ENCODE measurements around the gene FAM120A. TPM values are rescaled to one million over a fixed set of nuclear protein-coding genes. Genes with fewer than 3 reads are reported as not detected.

Gene FAM120A
- total RNA-seq, 1 donor from 2014 or later = 109 TPM

GRCh38 chr9:93440896-93441580 lies 10.4 kb upstream of the FAM120A start:
- ATAC-seq (no peak), DNase-seq (no peak)
- Histone ChIP-seq H3K4me3 (no peak overlapping the region), H3K27ac (no peak overlapping the region), H3K9me3 (no peaks in the 10 kb centered on the region), H3K4me1 (no peaks in the 10 kb centered on the region), H3K27me3 (no peaks in the 10 kb centered on the region), H3K36me3 (peaks cover 7% of the 10 kb centered on the region)
- intact Hi-C loops (cut with DNase I) = loop anchor here (10.0 kb wide), 1 partner anchor 114 kb away; no protein-coding TSS in a partner anchor
- TF ChIP-seq CTCF (IDR thresholded peaks at IDR 0.05) = no peak

- Histone ChIP-seq H3K4me1 (peaks cover 18% of the 10 kb centered on the region), H3K9me3 (no peaks in the 10 kb centered on the region), H3K4me3 (no peak overlapping the region), H3K36me3 (peaks cover 45% of the 10 kb centered on the region), H3K27ac (no peak overlapping the region), H3K27me3 (no peaks in the 10 kb centered on the region)
- ATAC-seq = peak; percentile 60
- no peak for TF ChIP-seq CTCF (IDR thresholded peaks at IDR 0.05)
- intact Hi-C loops (cut with DNase I) = loop anchor here (10.0 kb wide), 1 partner anchor 109 kb away; no protein-coding TSS in a partner anchor
- DNase-seq = no peak
Observed at GRCh38 chr9:93446073-93446472, 5.4 kb upstream of the FAM120A start.

GRCh38 chr9:93447655-93448054 lies 3.8 kb upstream of the FAM120A start:
- no peaks in the 10 kb centered on the region for H3K9me3 ChIP-seq
- H3K4me3 ChIP-seq = no peak overlapping the region
- peaks cover 45% of the 10 kb centered on the region for H3K36me3 ChIP-seq
- no peak for ATAC-seq
- intact Hi-C loops (cut with DNase I) = loop anchor here (10.0 kb wide), 1 partner anchor 107 kb away; no protein-coding TSS in a partner anchor
- no peak for TF ChIP-seq CTCF (IDR thresholded peaks at IDR 0.05)
- no peak overlapping the region for H3K27ac ChIP-seq
- H3K4me1 ChIP-seq = peaks cover 18% of the 10 kb centered on the region
- H3K27me3 ChIP-seq = no peaks in the 10 kb centered on the region
- DNase-seq = no peak

GRCh38 chr9:93451849-93452709 lies 594 bp downstream of the FAM120A start:
- Histone ChIP-seq H3K4me1 (peaks cover 48% of the 10 kb centered on the region), H3K36me3 (peaks cover 28% of the 10 kb centered on the region), H3K27ac (peak overlapping the region; percentile 95), H3K9me3 (no peaks in the 10 kb centered on the region), H3K27me3 (no peaks in the 10 kb centered on the region), H3K4me3 (peak overlapping the region; percentile 86)
- no peak for TF ChIP-seq CTCF (IDR thresholded peaks at IDR 0.05)
- DNase-seq (peak; percentile 81), ATAC-seq (peak; percentile 12)
- intact Hi-C loops (cut with DNase I) = no loop called here

- Histone ChIP-seq H3K27ac (peak overlapping the region; percentile 95), H3K36me3 (peaks cover 22% of the 10 kb centered on the region), H3K4me1 (peaks cover 51% of the 10 kb centered on the region), H3K9me3 (no peaks in the 10 kb centered on the region), H3K4me3 (peak overlapping the region; percentile 86), H3K27me3 (no peaks in the 10 kb centered on the region)
- no peak for ATAC-seq
- no peak for DNase-seq
- no peak for TF ChIP-seq CTCF (IDR thresholded peaks at IDR 0.05)
- intact Hi-C loops (cut with DNase I) = no loop called here
Observed at GRCh38 chr9:93452710-93453046, 1.2 kb downstream of the FAM120A start.

Measured in upper lobe of right lung (tissue), 1 donor.